ENCODE measurements around the gene GH1.

Gene GH1

GRCh38 chr17:63960006-63960405 is 41.4 kb upstream of the GH1 start:
- no peak overlapping the region for H3K27ac ChIP-seq
- TF ChIP-seq CTCF (conservative IDR thresholded peaks at IDR 0.05) (no peak), ZFX (IDR thresholded peaks at IDR 0.05) (no peak)

- TF ChIP-seq CTCF (conservative IDR thresholded peaks at IDR 0.05) = no peak
- TF ChIP-seq ZFX (IDR thresholded peaks at IDR 0.05) = no peak
Measured at GRCh38 chr17:63956296-63956920, 37.8 kb upstream of the GH1 start.

GRCh38 chr17:63955791-63956190 is 37.2 kb upstream of the GH1 start:
- no peak overlapping the region for H3K27ac ChIP-seq
- no peak for TF ChIP-seq ZFX (IDR thresholded peaks at IDR 0.05)
- TF ChIP-seq CTCF (conservative IDR thresholded peaks at IDR 0.05) = no peak

More at GRCh38 chr17:63956296-63956920, 37.8 kb upstream of the GH1 start:
- H3K27ac ChIP-seq = no peak overlapping the region

- H3K27ac ChIP-seq = no peak overlapping the region
- TF ChIP-seq ZFX (IDR thresholded peaks at IDR 0.05) (no peak), CTCF (conservative IDR thresholded peaks at IDR 0.05) (no peak)
Measured at GRCh38 chr17:63955232-63955631, 36.6 kb upstream of the GH1 start.

GRCh38 chr17:63954402-63955063 is 35.9 kb upstream of the GH1 start:
- TF ChIP-seq CTCF (conservative IDR thresholded peaks at IDR 0.05) = no peak
- no peak for TF ChIP-seq ZFX (IDR thresholded peaks at IDR 0.05)
- H3K27ac ChIP-seq = no peak overlapping the region

- TF ChIP-seq CTCF (conservative IDR thresholded peaks at IDR 0.05) (peak; percentile 92), ZFX (IDR thresholded peaks at IDR 0.05) (no peak)
- no peak overlapping the region for H3K27ac ChIP-seq
Measured at GRCh38 chr17:63950940-63951907, 32.6 kb upstream of the GH1 start.
